NCI-H748 treated with DMSO at 0.1 percent for 48 hours (cell line): Measurements from ENCODE around the gene ACSL6.
"Not testable (repeated sequence)": the region's sequence is repeated elsewhere in the genome, so short reads cannot be mapped to it uniquely, and the experiment has no call there.

Experiments used
- DNase-seq: peaks from one replicate; lab custom pipeline; 2025; lab: John Stamatoyannopoulos, UW

Gene ACSL6

DNA sequence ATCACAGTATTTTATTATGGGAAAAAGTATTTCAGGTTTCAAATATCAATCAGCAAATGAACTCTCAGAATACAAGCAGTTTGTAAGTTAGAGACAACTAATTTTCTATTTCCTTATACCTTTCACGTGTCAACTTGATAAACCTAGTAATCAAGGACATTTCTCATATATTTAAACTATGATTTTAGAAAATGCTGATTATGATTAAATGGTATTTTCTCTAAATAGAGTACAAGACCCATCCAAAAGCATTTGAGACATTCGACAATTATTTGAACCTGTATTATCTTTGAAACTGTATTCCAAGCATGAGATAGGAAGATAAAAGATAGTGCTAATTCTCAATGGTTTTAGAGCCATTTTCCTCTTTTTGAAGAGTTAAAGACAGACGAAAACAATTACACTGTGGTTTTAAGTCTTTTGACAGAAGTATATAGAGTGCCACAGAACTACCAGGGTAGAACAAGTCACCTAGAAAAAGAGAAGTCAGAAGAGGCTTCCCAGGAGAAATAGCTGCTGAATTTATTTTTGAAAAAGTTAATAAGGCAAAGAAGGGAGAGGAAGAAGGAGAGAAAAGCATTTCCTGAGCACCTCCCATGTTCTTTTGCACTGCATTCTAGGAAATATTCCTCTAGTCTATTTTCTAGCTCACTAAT is 71.6 kb downstream of the ACSL6 start:
- no peak for DNase-seq

DNA sequence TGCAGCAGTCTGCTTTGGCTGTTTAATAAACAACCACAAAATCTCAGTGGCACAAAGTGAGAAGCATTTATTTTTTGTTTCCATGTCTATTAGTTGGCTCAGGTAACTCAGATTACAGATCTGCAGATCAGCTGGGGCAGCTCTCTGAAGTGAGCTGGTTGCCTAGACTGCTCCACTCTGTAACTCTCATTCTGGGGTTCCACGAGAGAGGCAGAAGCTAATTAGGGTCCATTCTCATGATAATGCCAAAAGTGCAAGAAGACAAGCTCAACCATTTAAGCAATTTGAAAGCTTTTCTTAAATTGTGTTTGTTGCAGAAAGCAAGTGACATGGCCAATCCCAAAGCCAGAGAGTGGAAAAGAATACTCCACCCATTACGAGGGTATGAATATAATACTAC is 79.2 kb downstream of the ACSL6 start:
- no peak for DNase-seq

DNA sequence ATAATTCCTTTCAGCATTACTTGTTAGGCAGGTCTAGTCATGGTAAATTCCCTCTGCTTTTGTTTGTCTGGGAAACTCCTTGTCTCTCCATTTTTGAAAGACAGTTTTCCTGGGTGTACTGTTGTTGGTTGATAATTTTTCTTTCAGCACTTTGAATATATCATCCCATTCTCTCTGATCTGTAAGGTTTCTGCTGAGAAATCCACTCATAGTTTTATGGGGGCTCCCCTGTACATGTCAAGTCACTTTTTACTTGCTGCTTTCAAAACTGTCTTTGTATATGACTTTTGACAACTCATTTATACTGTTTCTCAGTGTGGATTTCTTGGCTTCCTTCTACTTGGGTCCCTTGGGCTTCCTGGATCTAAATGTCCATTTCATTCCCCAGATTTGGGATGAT is 82.5 kb downstream of the ACSL6 start:
- DNase-seq, result no peak

DNA sequence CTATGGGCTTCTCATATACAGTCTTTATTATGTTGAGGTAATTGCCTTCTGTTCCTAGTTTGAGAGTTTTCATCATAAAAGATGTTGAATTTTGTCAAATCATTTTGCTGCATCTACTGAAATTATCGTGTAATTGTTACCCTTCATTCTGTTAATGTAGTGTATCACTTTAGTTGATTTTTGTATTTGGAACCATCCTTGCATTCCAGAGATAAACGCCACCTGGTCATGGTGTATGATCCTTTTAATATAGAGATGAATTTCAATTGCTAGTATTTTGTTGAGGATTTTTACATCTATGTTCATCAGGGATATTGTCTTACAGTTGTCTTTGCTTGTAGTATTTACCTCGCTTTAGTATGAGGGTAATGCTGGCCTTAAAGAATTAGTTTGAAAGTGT is 85.3 kb downstream of the ACSL6 start:
- DNase-seq, result no peak

DNA sequence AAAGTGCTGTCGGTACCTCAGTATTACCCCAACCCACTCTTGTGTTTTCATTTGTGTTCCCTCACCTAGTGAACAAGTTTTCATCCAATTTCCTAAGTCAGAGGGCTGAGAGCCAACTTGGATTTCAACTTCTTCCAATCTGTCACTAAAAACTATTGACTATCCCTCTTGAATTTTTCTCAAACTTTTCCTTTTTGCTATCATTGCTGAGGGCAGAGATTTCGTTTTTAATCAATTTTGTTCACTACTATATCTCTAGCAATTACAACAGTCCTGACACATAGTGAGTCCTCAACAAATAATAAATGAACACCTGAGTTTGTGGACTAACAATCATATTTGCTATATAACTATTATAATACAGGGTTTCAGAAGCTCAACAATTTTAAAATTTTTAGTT is 95.0 kb downstream of the ACSL6 start:
- DNase-seq, result no peak

DNA sequence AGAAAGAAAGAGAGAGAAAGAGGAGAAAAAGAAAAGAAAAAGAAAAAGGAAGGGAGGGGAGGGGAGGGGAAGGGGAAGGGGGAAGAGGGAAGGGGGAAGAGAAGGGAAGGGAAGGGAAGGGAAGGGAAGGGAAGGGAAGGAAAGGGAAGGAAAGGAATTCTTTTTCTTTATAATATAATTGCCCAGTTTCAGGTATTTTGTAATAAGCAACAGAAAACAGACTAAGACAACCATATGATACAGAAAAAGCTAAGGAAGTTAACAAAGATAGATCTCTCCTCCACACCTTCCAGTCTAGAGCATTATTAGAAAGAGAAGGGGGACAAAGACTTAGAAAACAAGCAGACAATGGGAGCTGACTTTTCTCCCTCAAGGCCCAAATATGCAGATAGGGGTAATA is 97.0 kb downstream of the ACSL6 start:
- no peak for DNase-seq

DNA sequence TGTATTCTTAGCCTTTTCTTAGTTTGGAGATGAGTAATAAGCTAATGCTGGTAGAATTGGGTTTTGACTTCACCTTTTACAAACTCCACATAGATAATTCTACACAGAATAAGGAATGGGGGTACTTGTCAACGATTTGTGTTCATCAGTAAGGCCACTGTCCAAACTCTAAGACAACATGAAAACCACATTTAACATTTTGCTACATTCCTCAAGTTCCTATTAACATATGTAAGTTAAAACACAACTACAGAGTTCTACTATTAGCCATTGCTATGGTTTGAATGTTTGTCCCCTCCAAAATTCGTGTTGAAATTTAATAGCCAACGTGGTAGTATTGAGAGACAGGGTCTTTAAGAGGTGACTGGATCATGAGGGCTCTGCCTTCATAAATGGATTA is 97.9 kb downstream of the ACSL6 start:
- no peak for DNase-seq

DNA sequence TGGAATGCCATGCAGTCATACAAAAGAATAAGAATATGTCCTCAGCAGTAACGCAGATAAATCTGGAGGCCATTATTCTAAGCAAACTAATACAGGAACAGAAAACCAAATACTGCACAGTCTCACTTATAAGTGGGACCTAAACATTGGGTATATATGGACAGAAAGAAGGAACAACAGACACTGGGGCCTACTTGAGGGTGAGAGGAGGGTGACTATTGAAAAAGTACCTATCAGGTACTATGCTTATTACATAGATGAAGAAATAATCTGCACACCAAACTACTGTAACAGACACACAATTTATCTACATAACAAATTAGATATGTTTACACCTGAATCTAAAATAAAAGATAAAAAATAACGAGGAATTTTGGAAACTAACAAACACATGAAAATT is 104.8 kb downstream of the ACSL6 start:
- no peak for DNase-seq

DNA sequence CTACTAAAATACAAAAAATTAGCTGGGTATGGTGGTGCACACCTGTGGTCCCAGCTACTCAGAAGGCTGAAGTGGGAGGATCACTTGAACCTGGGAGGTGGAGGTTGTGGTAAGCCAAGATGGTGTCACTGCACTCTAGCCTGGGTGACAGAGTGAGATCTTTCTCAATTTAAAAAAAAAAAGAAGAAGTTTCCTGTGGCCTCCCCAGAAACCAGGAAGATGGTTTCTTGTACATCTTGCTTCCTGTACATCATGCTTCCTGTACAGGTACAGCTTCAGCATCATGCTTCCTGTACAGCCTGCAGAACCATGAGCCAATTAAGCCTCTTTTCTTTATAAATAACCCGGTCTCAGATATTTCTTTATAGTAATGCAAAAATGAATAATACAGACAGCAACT is 109.2 kb downstream of the ACSL6 start:
- DNase-seq, result not testable (repeated sequence)
